DMS 273 (cell line): Measurements from ENCODE around the gene PAK4.

ENCODE experiments used
- DNase-seq: peaks from one replicate; lab custom pipeline; 2025; ENCODE audit not compliant: unreplicated experiment; lab: John Stamatoyannopoulos, UW

The PAK4 gene

GRCh38 chr19:39162441-39163043 lies 37.0 kb downstream of the PAK4 start:
- DNase-seq = no peak

DNA sequence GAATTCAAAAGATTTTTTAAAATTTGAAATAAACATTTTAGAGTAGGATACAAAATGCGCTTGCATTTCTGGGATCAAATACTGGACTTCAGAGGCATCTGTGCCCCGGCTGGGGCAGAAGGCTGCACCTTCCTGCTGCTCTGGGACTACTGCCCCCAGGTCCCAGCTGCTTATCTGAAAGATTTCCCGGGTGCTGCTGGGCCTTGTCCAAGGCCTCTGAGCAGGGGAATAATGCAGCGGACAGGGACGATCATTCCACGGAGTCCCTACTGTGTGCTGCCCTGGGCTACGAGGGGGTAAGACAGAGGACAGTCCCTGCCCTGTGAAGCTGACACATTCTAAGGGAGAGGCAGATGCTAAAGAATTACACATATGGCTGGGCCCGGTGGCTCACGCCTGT lies 38.0 kb downstream of the PAK4 start:
- DNase-seq = no peak

GRCh38 chr19:39164289-39164688 lies 38.7 kb downstream of the PAK4 start:
- no peak for DNase-seq

DNA sequence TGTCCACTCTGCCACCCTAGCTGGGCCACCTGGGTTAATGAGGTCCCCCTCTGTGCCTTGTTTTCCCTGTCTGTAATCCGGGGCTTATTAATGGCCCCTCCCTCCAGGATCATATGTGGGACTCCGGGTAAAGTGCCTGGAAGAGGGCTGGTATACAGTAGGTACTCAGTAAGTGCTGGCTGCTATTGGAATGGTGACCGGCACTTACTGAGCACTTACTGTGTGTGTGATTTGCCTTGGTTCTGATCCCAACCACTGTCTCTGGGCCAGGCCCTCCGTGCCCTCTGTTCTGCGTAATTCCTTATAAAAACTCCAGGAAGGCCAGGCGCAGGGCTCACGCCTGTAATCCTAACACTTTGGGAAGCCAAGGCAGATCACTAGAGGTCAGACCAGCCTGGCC lies 40.3 kb downstream of the PAK4 start:
- no peak for DNase-seq

DNA sequence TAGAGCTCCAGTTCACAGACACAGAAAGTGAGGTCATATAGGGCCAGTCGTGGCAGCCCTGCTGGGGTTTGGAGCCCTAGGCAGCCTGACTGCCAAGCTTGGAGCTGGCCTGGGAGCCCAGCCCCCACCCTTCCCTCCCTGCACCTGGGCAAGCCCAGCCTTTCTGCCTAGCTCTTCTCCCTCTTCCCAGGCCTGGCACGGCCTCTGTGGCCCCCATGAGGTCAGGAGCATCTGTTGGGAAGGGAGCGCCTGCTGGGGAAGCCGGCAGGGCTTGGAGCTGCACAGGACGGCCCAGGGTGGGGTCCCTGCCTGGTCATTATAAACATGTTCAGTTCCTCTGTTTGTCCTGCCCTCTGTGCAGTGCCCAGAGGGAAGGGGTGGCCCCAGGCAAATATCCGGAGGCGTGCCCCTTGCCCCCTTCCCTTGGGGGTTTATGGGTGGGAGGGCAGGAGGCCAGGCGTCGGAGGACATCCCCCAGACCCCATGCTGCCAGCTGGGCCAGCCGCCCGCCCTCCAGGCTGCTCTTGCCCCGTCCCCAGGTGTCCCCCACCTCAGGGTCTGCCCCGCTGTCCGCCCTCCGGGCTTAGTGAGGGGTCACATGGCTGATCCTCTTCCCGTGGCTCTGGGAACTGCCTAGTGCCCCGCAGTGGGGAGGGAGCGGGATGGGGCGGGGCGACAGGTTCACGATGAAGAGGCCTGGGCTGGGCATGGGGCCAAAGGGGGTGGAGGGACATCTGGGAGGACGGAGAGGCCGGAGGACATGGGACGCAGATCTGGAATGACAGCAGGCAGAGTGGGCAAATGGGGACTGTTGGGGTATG lies 41.2 kb downstream of the PAK4 start:
- DNase-seq = peak; percentile 90

DNA sequence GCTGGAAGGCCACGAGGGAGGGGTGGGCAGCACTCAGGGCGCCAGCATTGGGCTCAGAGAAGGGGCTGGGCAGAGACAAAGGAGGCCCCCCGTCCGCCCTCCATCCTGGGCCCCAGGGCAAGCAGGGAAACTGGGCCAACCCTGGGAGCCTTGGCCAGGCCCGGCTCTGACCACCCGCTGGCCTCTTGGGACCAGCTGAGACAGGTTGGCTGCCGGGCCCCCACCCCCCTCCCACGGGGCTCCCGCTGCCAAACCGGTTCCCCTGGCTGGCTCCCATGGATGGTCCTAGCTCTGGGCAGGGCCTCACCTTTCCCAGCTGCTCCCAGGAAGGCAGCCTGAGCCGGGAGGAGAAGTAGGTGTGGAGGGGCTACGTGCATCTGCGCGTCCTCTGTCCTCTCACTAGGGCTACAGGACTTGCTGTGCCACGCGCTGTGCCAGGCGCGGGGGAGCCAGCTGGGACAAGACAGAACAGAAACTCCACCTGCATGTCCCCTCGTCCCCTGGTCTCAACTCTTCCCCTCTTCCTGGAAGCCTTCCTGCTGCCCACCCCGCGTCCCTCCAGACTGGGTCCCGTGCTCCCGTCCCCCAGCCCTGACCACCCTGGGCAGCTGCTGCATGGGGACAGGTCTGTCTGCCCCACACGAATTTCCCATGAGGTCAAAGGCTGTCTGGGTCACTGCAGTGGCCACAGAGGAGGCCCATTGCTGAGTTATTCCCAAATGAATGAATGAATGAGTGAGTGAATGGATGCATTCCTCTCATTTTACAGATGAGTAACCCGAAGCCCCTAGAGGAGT lies 42.1 kb downstream of the PAK4 start:
- no peak for DNase-seq

DNA sequence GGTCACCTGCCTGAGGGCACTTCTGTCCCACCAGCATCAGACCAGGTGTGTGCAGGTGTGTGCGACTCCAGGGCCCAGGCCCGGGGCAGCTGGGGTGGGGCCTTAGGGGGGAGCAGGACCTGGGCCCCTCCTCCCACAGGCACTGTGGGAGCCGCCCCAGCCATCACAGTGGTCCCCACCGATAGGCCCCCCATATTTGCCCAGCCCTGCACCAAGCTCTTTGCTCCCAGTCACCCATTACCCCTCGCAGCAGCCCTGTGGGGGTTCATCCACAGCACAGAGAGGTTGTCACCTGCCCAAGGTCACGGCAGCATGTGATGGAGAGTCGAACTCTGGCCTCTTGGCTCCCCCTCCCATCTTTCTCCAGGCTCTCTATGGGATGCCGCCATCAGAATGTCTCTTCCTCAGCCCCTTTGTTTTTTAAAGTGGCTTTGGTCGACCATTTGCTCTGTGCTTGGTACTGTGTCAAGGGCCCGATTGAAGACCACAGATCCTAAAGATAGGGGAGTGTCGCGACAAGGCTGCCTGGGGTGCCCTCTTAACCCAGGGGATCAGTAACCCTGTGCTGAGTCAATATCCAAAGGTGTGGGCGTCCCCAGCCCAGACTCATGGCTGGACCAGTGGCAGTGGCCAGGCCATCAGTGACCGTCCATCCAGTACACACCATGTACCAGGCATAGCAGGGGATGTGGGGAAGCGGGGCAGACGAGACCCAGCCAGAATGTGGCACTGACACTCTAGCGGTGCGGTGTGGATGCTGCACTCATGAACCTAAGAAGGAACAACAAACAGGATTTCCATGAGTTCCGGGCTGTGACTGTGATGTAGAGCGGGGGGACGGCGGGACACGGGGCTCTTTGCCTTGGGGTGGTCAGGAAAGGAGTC lies 42.9 kb downstream of the PAK4 start:
- DNase-seq = no peak

- no peak for DNase-seq
These were observed 43.7 kb downstream of the PAK4 start for GRCh38 chr19:39169143-39169810.

- peak; percentile 39 for DNase-seq
These were observed 45.0 kb downstream of the PAK4 start for GRCh38 chr19:39170386-39171231.

DNA sequence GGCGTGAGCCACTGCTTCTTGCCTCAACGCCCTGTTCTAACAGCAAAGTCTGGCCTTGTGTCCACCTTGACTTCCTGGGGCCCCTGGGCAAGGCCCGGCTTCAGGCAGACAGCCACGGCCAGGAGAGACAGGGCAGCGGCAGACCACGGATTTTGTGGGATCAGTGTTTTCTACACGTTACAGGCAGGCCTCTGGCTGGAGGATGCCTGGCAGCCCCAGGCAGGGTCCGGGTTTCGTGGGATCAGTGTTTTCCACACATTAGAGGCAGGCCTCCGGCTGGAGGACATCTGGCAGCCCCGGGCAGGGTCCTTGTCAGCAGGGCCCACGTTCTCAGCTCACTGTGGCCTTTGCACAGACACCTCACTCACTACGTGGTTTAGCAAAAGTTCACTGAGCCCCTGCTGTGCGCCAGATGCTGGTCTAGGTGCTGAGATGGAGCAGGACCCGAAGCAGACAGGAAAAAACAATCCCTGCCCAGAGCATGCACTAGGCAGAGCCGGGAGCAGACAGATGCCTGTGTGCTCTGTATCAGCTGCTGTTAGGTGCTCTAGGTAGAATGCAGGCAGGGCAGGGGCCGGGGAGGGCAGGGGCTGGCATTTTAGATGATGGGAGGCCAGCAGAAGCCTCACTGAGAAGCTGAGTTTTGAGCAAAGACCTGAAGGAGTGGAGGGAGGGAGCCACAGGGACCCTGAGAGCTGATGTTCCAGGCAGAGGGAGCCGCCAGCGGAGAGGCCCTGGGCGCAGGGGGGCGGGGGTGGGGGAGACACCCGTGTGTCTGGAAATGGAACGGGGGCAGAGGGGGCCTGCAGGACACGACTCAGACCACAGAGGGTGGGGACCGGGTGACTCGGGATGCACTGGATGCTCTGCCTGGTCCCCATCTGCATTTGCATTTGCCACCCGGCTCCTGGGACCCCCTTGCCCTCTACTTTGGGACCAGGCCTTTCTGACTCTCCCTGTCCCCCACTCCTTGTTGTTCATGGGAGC lies 46.2 kb downstream of the PAK4 start:
- peak; percentile 83 for DNase-seq

DNA sequence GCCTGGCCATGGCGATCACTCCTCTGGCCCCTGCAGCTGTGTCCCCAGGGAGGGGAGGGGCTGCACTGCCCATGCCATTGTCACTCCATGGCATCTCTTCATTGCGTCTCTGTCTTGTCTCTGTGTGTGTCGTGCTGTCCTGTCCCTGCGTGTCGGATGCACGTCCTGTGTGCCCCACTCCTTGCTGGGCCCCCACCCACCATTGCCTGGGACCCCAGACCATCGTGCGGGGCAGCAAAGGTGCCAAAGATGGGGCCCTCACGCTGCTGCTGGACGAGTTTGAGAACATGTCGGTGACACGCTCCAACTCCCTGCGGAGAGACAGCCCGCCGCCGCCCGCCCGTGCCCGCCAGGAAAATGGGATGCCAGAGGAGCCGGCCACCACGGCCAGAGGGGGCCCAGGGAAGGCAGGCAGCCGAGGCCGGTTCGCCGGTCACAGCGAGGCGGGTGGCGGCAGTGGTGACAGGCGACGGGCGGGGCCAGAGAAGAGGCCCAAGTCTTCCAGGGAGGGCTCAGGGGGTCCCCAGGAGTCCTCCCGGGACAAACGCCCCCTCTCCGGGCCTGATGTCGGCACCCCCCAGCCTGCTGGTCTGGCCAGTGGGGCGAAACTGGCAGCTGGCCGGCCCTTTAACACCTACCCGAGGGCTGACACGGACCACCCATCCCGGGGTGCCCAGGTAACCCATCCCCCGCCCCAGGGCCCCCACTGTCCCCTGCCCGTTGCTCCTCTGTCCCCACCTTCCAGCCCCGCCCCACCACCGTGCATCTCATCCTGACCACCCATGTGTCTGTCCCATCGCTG lies 47.3 kb downstream of the PAK4 start:
- DNase-seq = no peak

- DNase-seq = no peak
These were observed 48.0 kb downstream of the PAK4 start for GRCh38 chr19:39173502-39173991.

DNA sequence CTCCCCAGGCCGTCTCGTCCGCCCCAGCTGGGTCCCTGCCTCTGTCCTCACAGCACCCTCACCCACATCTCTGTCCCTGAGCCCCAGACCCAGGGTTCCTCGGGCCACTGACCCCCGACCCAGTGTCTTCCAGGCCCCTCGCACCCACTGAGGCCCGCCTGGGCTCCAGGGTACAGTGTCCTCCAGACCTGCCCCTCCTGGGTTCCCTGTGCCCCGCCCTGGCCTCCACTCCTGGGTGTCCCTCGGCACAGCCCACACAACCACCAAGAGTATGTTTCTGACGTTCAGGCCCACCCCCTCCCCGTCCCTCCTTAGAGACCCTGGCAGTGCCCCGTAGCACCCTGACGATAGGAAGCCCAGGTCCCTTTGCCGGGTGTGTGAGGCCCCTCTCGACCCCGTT lies 48.6 kb downstream of the PAK4 start:
- no peak for DNase-seq

DNA sequence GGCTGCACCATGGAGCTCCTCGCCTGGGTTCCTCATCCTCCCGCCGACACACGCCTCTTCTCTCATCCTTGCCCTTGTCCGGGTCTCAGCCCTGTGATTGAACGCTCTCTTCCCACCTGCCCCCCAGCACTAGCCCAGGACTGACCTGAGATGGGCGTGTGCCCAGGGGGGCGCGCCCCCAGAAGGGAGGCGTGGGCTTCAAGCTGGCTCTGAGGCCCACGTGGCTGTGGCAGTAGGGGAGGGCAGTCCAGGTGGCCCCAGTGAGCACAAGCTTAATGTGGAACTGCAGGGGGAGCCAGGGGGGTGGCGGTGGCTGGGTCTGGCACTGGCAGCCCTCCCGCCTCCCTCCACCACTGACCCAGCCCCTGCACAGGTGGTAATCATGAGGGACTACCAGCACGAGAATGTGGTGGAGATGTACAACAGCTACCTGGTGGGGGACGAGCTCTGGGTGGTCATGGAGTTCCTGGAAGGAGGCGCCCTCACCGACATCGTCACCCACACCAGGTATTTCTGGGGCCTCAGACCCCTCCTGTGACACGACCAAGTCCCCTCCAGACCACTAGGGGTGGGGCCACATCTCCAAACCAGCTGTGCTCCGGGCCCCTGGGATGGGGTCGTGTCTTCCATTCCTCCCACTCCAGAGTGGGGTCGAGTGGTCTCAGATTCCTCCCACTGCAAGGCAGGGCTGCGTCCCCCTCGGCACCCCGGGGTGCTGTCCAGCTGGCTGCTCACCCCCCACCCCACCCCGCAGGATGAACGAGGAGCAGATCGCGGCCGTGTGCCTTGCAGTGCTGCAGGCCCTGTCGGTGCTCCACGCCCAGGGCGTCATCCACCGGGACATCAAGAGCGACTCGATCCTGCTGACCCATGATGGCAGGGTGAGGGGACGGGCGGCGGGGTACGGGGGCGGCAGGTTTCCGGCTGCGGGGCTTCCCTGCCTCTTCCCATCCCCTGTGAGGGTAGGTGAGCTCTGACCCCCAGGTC lies 49.3 kb downstream of the PAK4 start:
- DNase-seq = no peak

DNA sequence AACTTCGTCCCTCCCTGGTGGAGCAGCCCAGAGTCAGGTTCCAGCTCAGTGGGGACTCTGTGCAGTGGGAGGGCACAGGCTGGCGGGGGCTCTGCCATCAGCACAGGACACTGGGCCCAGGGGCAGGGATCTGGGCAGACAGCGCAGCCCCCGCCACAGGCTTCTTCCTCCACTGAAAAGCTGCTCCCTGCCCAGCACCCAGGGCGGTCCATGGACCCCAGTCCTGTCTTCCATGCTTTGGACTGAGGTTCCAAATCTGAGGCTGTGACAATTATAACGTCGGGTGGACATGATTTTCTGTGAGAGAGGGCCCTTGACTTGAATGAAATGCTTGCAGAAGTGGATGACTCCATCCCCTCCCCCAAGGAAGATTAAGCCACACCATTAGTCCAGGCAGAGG lies 50.0 kb downstream of the PAK4 start:
- DNase-seq = no peak

GRCh38 chr19:39177110-39177699 lies 51.6 kb downstream of the PAK4 start:
- no peak for DNase-seq
